HEK293 (cell line): ENCODE data around the gene SF3B4.

Experiments used
- CTCF ChIA-PET: fragments of 350-600 bp; formaldehyde crosslinking; extraction: SDS; loops from one replicate; lab custom pipeline; 2021; ENCODE audit warnings: antibody characterized with exemption; lab: Yijun Ruan, JAX
- POLR2A ChIA-PET: fragments of 300-600 bp; formaldehyde crosslinking; extraction: SDS; loops from one replicate; lab custom pipeline; 2020; ENCODE audit warnings: antibody characterized with exemption, inconsistent platforms; lab: Yijun Ruan, JAX
- H3K27ac ChIP-seq: fragments of 200-500 bp; sonication (Bioruptor generic); 2 replicates; pipeline ENCODE4 v1.5.1; 2014; ENCODE audit warnings: low read depth, low read length, control low read depth, inconsistent platforms; ENCODE audit errors: extremely low read depth
- H3K36me3 ChIP-seq, 2 experiments: fragments of 200-500 bp in 1 of 2; sonication (Bioruptor generic) in 1 of 2; 1 replicate in 1 of 2; 2 replicates in 1 of 2; pipeline ENCODE4 v1.5.1; 2014 to 2017; ENCODE audit warnings: inconsistent platforms in 2 of 2, low read length in 2 of 2; ENCODE audit not compliant: control insufficient read depth in 2 of 2, insufficient read depth in 1 of 2
- H3K4me1 ChIP-seq: fragments of 200-500 bp; sonication (Bioruptor generic); 2 replicates; pipeline ENCODE4 v1.5.1; 2014; ENCODE audit warnings: mild to moderate bottlenecking, low read length, inconsistent platforms; ENCODE audit not compliant: control insufficient read depth, insufficient read depth
- H3K4me3 ChIP-seq: 2 replicates; pipeline ENCODE4 v1.5.1; 2011; ENCODE audit warnings: low read depth, mild to moderate bottlenecking, control low read depth, low read length, moderate library complexity
- H3K9me3 ChIP-seq: fragments of 200-500 bp; sonication (Bioruptor generic); 2 replicates; pipeline ENCODE4 v1.5.1; 2014; ENCODE audit warnings: low read depth, low read length, inconsistent platforms; ENCODE audit not compliant: control insufficient read depth, insufficient read depth
- ATF2 ChIP-seq: fragments of 450-650 bp; formaldehyde crosslinking; IDR thresholded peaks from 2 replicates; pipeline ENCODE4 v1.5.1; 2016; ENCODE audit warnings: missing biosample characterization, missing genetic modification characterization, low read depth
- EGR2 ChIP-seq: fragments of 450-650 bp; formaldehyde crosslinking; IDR thresholded peaks from 2 replicates; pipeline ENCODE4 v1.5.1; 2016; ENCODE audit warnings: low read depth, missing biosample characterization, missing genetic modification characterization
- GLI4 ChIP-seq: fragments of 450-650 bp; formaldehyde crosslinking; IDR thresholded peaks from 2 replicates; pipeline ENCODE4 v1.5.1; 2016; ENCODE audit warnings: missing biosample characterization, missing genetic modification characterization
- GLIS1 ChIP-seq: fragments of 450-650 bp; formaldehyde crosslinking; IDR thresholded peaks from 2 replicates; pipeline ENCODE4 v1.5.1; 2016; ENCODE audit warnings: missing biosample characterization, missing genetic modification characterization
- HOXA7 ChIP-seq: sonication (generic); formaldehyde crosslinking; IDR thresholded peaks from 2 replicates; pipeline ENCODE4 v1.8.1; 2022; ENCODE audit warnings: missing genetic modification reagents, borderline replicate concordance
- IKZF3 ChIP-seq: fragments of 450-650 bp; IDR thresholded peaks from 2 replicates; pipeline ENCODE4 v1.5.0; 2018; ENCODE audit warnings: missing biosample characterization, mild to moderate bottlenecking, missing genetic modification characterization, moderate library complexity
- KLF16 ChIP-seq: fragments of 450-650 bp; formaldehyde crosslinking; IDR thresholded peaks from 2 replicates; pipeline ENCODE4 v1.5.1; 2017; ENCODE audit warnings: missing biosample characterization, missing genetic modification characterization
- MEIS1 ChIP-seq: sonication (generic); formaldehyde crosslinking; IDR thresholded peaks from 2 replicates; pipeline ENCODE4 v1.8.1; 2022; ENCODE audit warnings: missing genetic modification reagents, mild to moderate bottlenecking, borderline replicate concordance
- SCRT1 ChIP-seq: fragments of 450-650 bp; formaldehyde crosslinking; IDR thresholded peaks from 2 replicates; pipeline ENCODE4 v1.5.1; 2016; ENCODE audit warnings: missing biosample characterization, missing genetic modification characterization, borderline replicate concordance
- YY1 ChIP-seq: fragments of 450-650 bp; formaldehyde crosslinking; IDR thresholded peaks from 2 replicates; pipeline ENCODE4 v1.5.1; 2018; ENCODE audit warnings: missing biosample characterization, missing genetic modification characterization
- ZEB2 ChIP-seq: fragments of 450-650 bp; formaldehyde crosslinking; IDR thresholded peaks from 2 replicates; pipeline ENCODE4 v1.5.1; 2016; ENCODE audit warnings: missing biosample characterization, missing genetic modification characterization
- ZNF10 ChIP-seq: fragments of 450-650 bp; formaldehyde crosslinking; IDR thresholded peaks from 2 replicates; pipeline ENCODE4 v1.5.1; 2017; ENCODE audit warnings: missing biosample characterization, missing genetic modification characterization
- ZNF157 ChIP-seq: fragments of 450-650 bp; formaldehyde crosslinking; IDR thresholded peaks from 2 replicates; pipeline ENCODE4 v1.5.1; 2016; ENCODE audit warnings: missing biosample characterization, missing genetic modification characterization
- ZNF16 ChIP-seq: fragments of 450-650 bp; formaldehyde crosslinking; IDR thresholded peaks from 2 replicates; pipeline ENCODE4 v1.5.1; 2016; ENCODE audit warnings: low read depth, missing biosample characterization, missing genetic modification characterization
- ZNF202 ChIP-seq: fragments of 450-650 bp; formaldehyde crosslinking; IDR thresholded peaks from 2 replicates; pipeline ENCODE4 v1.5.1; 2016; ENCODE audit warnings: missing biosample characterization, missing genetic modification characterization, borderline replicate concordance
- ZNF26 ChIP-seq: fragments of 450-650 bp; formaldehyde crosslinking; IDR thresholded peaks from 2 replicates; pipeline ENCODE4 v1.5.1; 2016; ENCODE audit warnings: missing biosample characterization, missing genetic modification characterization
- ZNF324 ChIP-seq: fragments of 450-650 bp; formaldehyde crosslinking; IDR thresholded peaks from 2 replicates; pipeline ENCODE4 v1.5.1; 2016; ENCODE audit warnings: missing biosample characterization, missing genetic modification characterization
- ZNF48 ChIP-seq: fragments of 450-650 bp; formaldehyde crosslinking; IDR thresholded peaks from 2 replicates; pipeline ENCODE4 v1.5.1; 2016; ENCODE audit warnings: missing biosample characterization, missing genetic modification characterization
- ZNF513 ChIP-seq: fragments of 450-650 bp; IDR thresholded peaks from 2 replicates; pipeline ENCODE4 v1.5.1; 2018; ENCODE audit warnings: missing biosample characterization, missing genetic modification characterization
- ZNF521 ChIP-seq: fragments of 450-650 bp; formaldehyde crosslinking; IDR thresholded peaks from 2 replicates; pipeline ENCODE4 v1.5.1; 2017; ENCODE audit warnings: missing biosample characterization, mild to moderate bottlenecking, missing genetic modification characterization
- ZNF530 ChIP-seq: fragments of 450-650 bp; formaldehyde crosslinking; IDR thresholded peaks from 2 replicates; pipeline ENCODE4 v1.5.1; 2016; ENCODE audit warnings: low read depth, missing biosample characterization, missing genetic modification characterization
- ZNF555 ChIP-seq: fragments of 450-650 bp; formaldehyde crosslinking; conservative IDR thresholded peaks from 2 replicates; pipeline ENCODE4 v1.5.1; 2017; ENCODE audit warnings: missing biosample characterization, mild to moderate bottlenecking, missing genetic modification characterization, inconsistent platforms
- ZNF629 ChIP-seq: fragments of 450-650 bp; formaldehyde crosslinking; IDR thresholded peaks from 2 replicates; pipeline ENCODE4 v1.5.1; 2017; ENCODE audit warnings: missing biosample characterization, missing genetic modification characterization
- ZNF645 ChIP-seq: fragments of 450-650 bp; formaldehyde crosslinking; IDR thresholded peaks from 2 replicates; pipeline ENCODE4; 2016; ENCODE audit warnings: missing biosample characterization, missing genetic modification characterization
- ZNF660 ChIP-seq: fragments of 450-650 bp; IDR thresholded peaks from 2 replicates; pipeline ENCODE4 v1.5.1; 2018; ENCODE audit warnings: missing biosample characterization, mild to moderate bottlenecking, missing genetic modification characterization
- ZNF791 ChIP-seq: fragments of 450-650 bp; formaldehyde crosslinking; IDR thresholded peaks from 2 replicates; pipeline ENCODE4 v1.5.1; 2016; ENCODE audit warnings: missing biosample characterization, missing genetic modification characterization

Gene SF3B4

GRCh38 chr1:149927563-149928400, at the start of gene SF3B4 (continued):
- TF ChIP-seq ZNF48 (no peak), ZNF791 (tag by site-specific recombination) (no peak), ZNF645 (tag by site-specific recombination) (no peak), ZNF202 (tag by site-specific recombination) (no peak), ZNF660 (tag by site-specific recombination) (peak; percentile 29), ZNF157 (tag by site-specific recombination) (no peak), ZNF10 (tag by site-specific recombination) (no peak)

- H3K4me3 ChIP-seq: no peak overlapping the region
- no peak overlapping the region for H3K27ac ChIP-seq
- CTCF ChIA-PET: interaction anchor here (1.0 kb wide), 1 partner anchor 18 kb away, joined by 3 read pairs; no protein-coding TSS in a partner anchor
- peaks cover 20% of the 10 kb centered on the region for H3K4me1 ChIP-seq
- TF ChIP-seq GLI4 (tag by site-specific recombination) (no peak), ZNF48 (no peak), ZNF513 (tag by site-specific recombination) (no peak), ZNF555 (tag by site-specific recombination) (no peak), ZNF629 (no peak), GLIS1 (tag by site-specific recombination) (no peak), KLF16 (tag by site-specific recombination) (no peak), ZNF530 (tag by site-specific recombination) (no peak), IKZF3 (no peak), ZEB2 (tag by site-specific recombination) (no peak), EGR2 (tag by site-specific recombination) (no peak), ATF2 (tag by site-specific recombination) (no peak), MEIS1 (CRISPR knock-in tag) (no peak), ZNF16 (tag by site-specific recombination) (no peak), ZNF324 (no peak), ZNF26 (tag by site-specific recombination) (no peak), ZNF521 (tag by site-specific recombination) (no peak), SCRT1 (tag by site-specific recombination) (no peak), HOXA7 (CRISPR knock-in tag) (no peak), YY1 (tag by site-specific recombination) (no peak)
- TF ChIP-seq, all 188 proteins: peak for 0
- POLR2A ChIA-PET: no interaction called here
- Histone ChIP-seq H3K36me3 (peaks cover 21 to 42% of the 10 kb centered on the region in 2 experiments), H3K9me3 (no peaks in the 10 kb centered on the region)
These were observed 49.7 kb upstream of the SF3B4 start for GRCh38 chr1:149977345-149977744.
